SU-DHL-6 (cell line): ENCODE results near the gene CRCP.
"Not testable (repeated sequence)": the region's sequence is repeated elsewhere in the genome, so short reads cannot be mapped to it uniquely, and the experiment has no call there.

Experiments
- H2AFZ ChIP-seq: fragments of 200-600 bp; sonication (generic); 2 replicates; pipeline ENCODE4 v1.6.1; 2014; ENCODE audit warnings: low read depth, mild to moderate bottlenecking, moderate library complexity, mixed read lengths, antibody characterized with exemption, low read length; ENCODE audit not compliant: severe bottlenecking
- H3F3A ChIP-seq: fragments of 200-600 bp; shearing (Covaris generic); 2 replicates; pipeline ENCODE4 v1.6.0; 2016; ENCODE audit warnings: antibody characterized with exemption, mild to moderate bottlenecking; ENCODE audit not compliant: insufficient read depth
- H3K27ac ChIP-seq: fragments of 200-600 bp; sonication (generic); 2 replicates; pipeline ENCODE4 v1.5.1; 2016; ENCODE audit warnings: low read depth, mild to moderate bottlenecking, low read length, moderate library complexity, mixed read lengths
- H3K27me3 ChIP-seq: fragments of 200-600 bp; sonication (generic), shearing (Covaris generic); 2 replicates; pipeline ENCODE4 v1.6.0; 2014; ENCODE audit warnings: mild to moderate bottlenecking, low read length
- H3K36me3 ChIP-seq: fragments of 200-600 bp; sonication (generic); 2 replicates; pipeline ENCODE4 v1.6.1; 2014; ENCODE audit warnings: mild to moderate bottlenecking, low read length, mixed read lengths
- H3K4me2 ChIP-seq: fragments of 300-600, 200-600 bp; shearing (Covaris generic), sonication (generic); 2 replicates; pipeline ENCODE4 v1.6.0; 2014; ENCODE audit warnings: low read length, low read depth, mild to moderate bottlenecking; ENCODE audit not compliant: poor library complexity, severe bottlenecking
- H3K4me3 ChIP-seq: fragments of 200-600 bp; sonication (generic); 2 replicates; pipeline ENCODE4 v1.5.1; 2014; ENCODE audit warnings: antibody characterized with exemption, low read length, mild to moderate bottlenecking, mixed read lengths; ENCODE audit not compliant: insufficient read depth, poor library complexity, severe bottlenecking
- H3K79me2 ChIP-seq: fragments of 200-600 bp; sonication (generic); 2 replicates; pipeline ENCODE4 v1.6.1; 2014; ENCODE audit warnings: mild to moderate bottlenecking, low read length, moderate library complexity; ENCODE audit not compliant: insufficient read depth
- H3K9ac ChIP-seq: fragments of 200-600 bp; sonication (generic); 2 replicates; pipeline ENCODE4 v1.7.0; 2014; ENCODE audit warnings: mild to moderate bottlenecking, low read length
- H3K9me2 ChIP-seq: fragments of 200-600 bp; sonication (generic); replicated peaks from 2 replicates; pipeline ENCODE4 v1.6.1; 2014; ENCODE audit warnings: low read length; ENCODE audit not compliant: insufficient read depth
- H3K9me3 ChIP-seq: fragments of 200-600 bp; sonication (generic); 2 replicates; pipeline ENCODE4 v1.6.1; 2014; ENCODE audit warnings: low read length, mixed read lengths; ENCODE audit not compliant: insufficient read depth
- H4K20me1 ChIP-seq: fragments of 200-600 bp; sonication (generic); 2 replicates; pipeline ENCODE4 v1.6.1; 2014; ENCODE audit warnings: low read depth, mild to moderate bottlenecking, antibody characterized with exemption, low read length, moderate library complexity, mixed read lengths
- CTCF ChIP-seq: fragments of 200-600 bp; sonication (generic); IDR thresholded peaks from one replicate; pipeline ENCODE4 v1.5.1; 2017; ENCODE audit warnings: antibody characterized with exemption, mild to moderate bottlenecking, low read length, moderate library complexity; ENCODE audit not compliant: insufficient read depth, poor library complexity, severe bottlenecking
- EZH2phosphoT487 ChIP-seq: fragments of 200-600 bp; sonication (generic), shearing (Covaris generic); conservative IDR thresholded peaks from 2 replicates; pipeline ENCODE4 v1.6.1; 2018; ENCODE audit warnings: mild to moderate bottlenecking, antibody characterized with exemption, low read length, moderate library complexity, mixed read lengths

The CRCP gene

GRCh38 chr7:66114743-66115649 lies at the start of gene CRCP:
Gene CRCP (plus strand): TSS chr7:66114847. CDS start chr7:66114963, 116 bp downstream.
- Histone ChIP-seq H3K4me3 (peak within 1 kb of the TSS; percentile 91), H3K4me2 (peak within 1 kb of the TSS; percentile 83), H3K79me2 (peaks cover 53% of the 10 kb centered on the region), H3K27me3 (no peaks in the 10 kb centered on the region), H4K20me1 (peaks cover 24% of the 10 kb centered on the region; the same call in 1 of the 2 replicates), H3K9me2 (no peaks in the 10 kb centered on the region), H3K27ac (peak within 1 kb of the TSS; percentile 89), H3K9me3 (no peaks in the 10 kb centered on the region), H3F3A (no peaks in the 10 kb centered on the region), H2AFZ (peak within 1 kb of the TSS; percentile 93), H3K9ac (peak within 1 kb of the TSS; percentile 93), H3K36me3 (peaks cover 6% of the 10 kb centered on the region; the same call in 1 of the 2 replicates)
- TF ChIP-seq CTCF: no peak
- TF ChIP-seq EZH2phosphoT487: no peak

- no peak overlapping the region for H3K4me2 ChIP-seq
- H3K79me2 ChIP-seq: no peaks in the 10 kb centered on the region
- H3K36me3 ChIP-seq: no peaks in the 10 kb centered on the region
- TF ChIP-seq CTCF: no peak
- no peak for TF ChIP-seq EZH2phosphoT487
- no peaks in the 10 kb centered on the region for H3K9me2 ChIP-seq
- H4K20me1 ChIP-seq: no peaks in the 10 kb centered on the region
- no peak overlapping the region for H3K4me3 ChIP-seq
- H3F3A ChIP-seq: no peaks in the 10 kb centered on the region
- no peaks in the 10 kb centered on the region for H3K9me3 ChIP-seq
- no peaks in the 10 kb centered on the region for H3K27me3 ChIP-seq
- no peak overlapping the region for H2AFZ ChIP-seq
- no peak overlapping the region for H3K27ac ChIP-seq
- no peak overlapping the region for H3K9ac ChIP-seq
These were observed 44.9 kb upstream of the CRCP start for GRCh38 chr7:66069732-66070131.

GRCh38 chr7:66070222-66070621 lies 44.4 kb upstream of the CRCP start:
- no peak overlapping the region for H2AFZ ChIP-seq
- no peaks in the 10 kb centered on the region for H3K79me2 ChIP-seq
- H3K36me3 ChIP-seq: no peaks in the 10 kb centered on the region
- TF ChIP-seq EZH2phosphoT487 (no peak), CTCF (no peak)
- H3K9me3 ChIP-seq: no peaks in the 10 kb centered on the region
- no peak overlapping the region for H3K4me3 ChIP-seq
- H3K27ac ChIP-seq: no peak overlapping the region
- no peak overlapping the region for H3K9ac ChIP-seq
- H3K9me2 ChIP-seq: no peaks in the 10 kb centered on the region
- no peaks in the 10 kb centered on the region for H4K20me1 ChIP-seq
- no peaks in the 10 kb centered on the region for H3F3A ChIP-seq
- no peaks in the 10 kb centered on the region for H3K27me3 ChIP-seq
- no peak overlapping the region for H3K4me2 ChIP-seq

- not testable (repeated sequence) for H3K79me2 ChIP-seq, H3K27ac ChIP-seq, H2AFZ ChIP-seq
These were observed 42.4 kb upstream of the CRCP start for GRCh38 chr7:66072208-66072607.

More at GRCh38 chr7:66072208-66072607, 42.4 kb upstream of the CRCP start:
- H3K27me3 ChIP-seq, H3K9me3 ChIP-seq, H3K9me2 ChIP-seq, H3K36me3 ChIP-seq, H3F3A ChIP-seq, H4K20me1 ChIP-seq, H3K4me2 ChIP-seq, H3K4me3 ChIP-seq, H3K9ac ChIP-seq: not testable (repeated sequence)
